EL (cell line): ENCODE results near the gene CYP24A1.

Experiments
- DNase-seq: peaks from one replicate; pipeline ENCODE4 v3.0.0-alpha.2; 2016

Gene CYP24A1

DNA sequence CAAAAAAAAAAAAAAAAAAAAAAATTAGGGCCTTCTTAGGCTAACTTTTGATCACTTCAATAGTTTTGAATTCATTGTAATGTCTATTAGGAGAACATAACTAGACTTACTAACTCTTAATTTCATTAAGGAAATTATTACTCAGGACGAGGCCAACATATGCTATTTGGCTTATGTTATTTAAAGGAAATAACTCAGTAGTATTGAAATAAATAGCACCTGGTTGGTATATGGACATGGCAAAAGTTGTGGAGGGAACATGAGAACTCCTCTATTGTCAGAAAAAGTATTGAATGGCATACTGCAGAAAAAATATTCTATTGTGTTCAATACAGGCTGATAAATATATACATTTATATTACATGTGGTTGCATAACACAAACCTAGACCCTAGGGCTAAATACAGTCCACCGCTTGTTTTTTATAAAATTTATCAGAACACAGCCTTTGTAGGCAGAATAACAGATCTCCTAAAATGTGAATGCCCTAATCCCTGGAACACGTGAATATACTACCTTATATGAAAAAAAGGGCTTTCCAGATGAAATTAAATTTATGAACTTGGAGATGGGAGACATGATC, 18.0 kb downstream of the CYP24A1 start:
- DNase-seq, result no peak

DNA sequence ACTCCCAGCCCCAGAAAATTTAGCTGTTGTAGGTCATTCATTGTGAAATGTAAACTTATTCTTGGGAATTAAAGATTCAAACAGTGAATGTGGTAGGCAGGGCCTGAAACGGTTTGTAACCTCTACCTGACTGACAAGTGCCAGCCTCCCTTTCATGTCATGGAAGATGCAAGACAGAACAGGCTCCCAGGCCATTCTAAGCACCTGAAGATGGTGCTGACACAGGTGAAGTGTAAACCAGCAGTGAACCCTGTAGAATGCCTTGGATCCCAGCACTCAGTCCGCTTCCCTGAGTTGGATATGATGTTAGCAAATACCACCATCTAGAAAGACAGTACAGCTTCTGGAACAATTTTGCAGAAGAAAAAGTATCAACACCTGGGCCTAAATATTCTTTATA, 19.3 kb downstream of the CYP24A1 start:
- no peak for DNase-seq

DNA sequence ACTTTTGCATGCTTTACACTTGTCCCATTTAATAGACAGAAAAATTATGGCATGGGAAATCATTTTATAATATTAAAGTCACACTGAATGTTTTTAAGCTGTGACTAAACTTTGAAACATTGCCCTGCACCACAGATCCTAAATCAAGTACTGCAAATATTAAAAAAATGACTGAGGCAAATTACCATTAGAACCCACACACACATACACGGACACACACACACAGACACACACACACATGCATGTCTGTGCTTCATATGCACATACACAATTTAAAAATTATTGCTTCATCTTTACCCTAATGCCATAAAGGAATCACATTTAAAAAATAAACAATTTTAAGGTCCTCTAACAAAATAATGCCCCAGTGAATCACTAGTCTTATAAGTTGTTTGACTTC, 19.9 kb downstream of the CYP24A1 start:
- no peak for DNase-seq

DNA sequence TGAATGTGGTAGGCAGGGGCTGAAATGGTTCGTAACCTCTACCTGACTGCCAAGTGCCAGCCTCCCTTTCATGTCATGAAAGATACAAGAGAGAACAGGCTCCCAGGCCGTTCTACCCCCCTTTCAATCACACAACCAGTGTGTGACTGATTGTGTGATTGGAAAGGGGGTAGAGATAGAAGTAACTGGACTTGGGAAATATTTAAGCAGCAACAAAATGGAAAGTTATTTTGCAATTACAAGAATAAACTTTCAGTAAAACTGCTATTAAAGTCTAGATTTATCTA, 20.8 kb downstream of the CYP24A1 start:
- no peak for DNase-seq

DNA sequence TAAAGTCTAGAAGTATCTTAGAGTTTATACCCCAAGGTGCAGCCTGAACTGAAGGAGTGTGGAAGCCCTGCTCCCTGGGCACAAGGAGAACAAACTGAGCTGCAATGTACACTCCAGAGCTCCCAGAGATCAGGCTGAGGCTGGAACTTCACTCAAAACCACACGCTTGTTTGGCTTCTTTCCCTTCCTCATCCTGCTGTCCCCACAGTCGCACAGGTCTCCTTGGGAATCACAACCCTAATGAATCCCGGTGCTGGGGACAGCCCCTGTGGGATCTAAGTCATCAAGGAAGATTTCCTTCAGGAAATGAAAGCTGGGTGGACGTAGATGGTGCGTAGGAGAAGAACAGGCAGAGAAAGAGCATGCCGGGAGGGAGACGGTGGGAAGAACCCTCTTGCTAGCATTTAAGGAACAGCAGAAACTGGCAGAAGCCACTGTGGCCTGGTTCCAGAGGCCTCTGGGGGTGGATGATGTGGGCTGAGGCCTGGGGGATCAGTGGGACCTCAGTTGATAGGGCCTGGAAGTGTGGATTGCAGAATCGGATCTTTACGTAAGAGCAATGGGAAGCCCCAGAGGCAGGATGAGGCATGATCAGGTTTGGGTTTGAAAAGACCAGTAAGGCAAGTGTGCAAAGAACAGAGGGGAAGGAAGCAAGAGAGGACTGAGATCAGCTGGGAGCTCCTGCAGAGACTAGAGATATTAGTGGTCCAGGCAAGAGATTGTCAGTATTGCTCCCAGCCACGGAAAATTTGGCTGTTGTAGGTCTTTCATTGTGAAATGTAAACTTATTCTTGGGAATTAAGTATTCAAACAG, 21.4 kb downstream of the CYP24A1 start:
- no peak for DNase-seq

DNA sequence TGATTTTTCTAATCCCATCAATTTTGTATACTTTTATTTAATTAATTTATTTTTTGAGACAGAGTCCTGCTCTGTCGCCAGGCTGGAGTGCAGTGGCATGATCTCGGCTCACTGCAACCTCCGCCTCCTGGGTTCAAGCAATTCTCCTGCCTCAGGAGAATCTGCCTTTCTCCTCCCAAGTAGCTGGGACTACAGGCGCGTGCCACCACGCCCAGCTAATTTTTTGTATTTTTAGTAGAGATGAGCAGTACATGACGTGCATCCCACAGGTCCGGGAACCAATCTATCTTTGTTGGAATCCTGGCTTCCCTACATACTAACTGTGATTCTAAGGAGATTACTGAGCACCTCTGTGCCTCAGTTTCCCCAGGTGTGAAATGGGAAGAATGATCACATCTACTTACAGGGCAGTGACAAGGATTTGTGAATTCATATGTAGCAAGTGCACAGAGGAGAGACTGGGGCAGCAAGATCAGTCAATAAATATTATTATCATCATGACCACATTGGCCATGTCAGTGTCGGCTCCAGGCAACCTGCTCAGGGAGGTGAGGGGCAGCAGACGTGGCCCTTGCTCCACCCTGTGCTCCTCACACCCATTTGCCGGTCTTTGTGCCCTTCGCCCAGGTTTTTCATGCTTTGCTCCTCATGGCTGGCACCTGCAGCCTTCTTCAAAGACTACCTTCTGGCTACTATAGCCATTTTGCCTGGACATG, 22.1 kb downstream of the CYP24A1 start:
- no peak for DNase-seq

DNA sequence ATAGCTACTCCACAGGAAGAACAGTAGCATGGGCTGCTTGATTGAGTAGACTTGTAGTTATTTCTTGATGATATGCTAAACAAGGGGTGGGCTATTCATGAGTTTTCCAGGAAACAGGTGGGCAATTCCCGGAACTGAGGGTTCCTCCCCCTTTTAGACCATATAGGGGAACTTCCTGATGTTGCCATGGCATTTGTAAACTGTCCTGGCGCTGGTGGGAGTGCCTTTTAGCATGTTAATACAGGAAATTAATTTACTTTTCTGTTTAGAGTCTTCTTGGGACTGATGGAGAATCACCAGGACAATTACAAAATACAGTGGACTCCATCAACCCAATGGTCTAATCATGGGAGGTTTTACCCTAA, 22.7 kb downstream of the CYP24A1 start:
- no peak for DNase-seq

DNA sequence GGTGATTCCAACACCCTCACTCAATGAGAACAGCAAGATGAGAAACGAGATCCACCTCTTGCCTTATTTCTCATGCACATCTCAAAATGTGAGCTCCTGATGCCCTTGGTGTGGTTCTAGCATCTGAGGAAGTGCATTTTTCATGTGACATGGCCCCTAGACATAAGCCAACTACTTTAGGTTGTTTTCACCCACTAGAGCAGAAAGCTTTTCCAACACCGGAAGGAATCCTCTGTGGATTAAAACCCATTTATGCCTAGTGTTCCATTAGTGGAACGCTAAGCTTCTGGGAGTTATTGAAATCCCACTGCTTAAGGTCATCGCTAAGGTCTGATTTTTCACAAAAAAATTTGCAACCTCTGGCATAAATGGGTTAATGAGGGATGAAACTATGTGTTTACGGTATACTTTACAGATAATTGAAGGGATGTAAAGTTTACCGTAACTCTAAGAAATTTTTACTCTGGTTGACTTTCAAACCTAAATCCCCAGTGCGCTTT, 24.0 kb downstream of the CYP24A1 start:
- no peak for DNase-seq

DNA sequence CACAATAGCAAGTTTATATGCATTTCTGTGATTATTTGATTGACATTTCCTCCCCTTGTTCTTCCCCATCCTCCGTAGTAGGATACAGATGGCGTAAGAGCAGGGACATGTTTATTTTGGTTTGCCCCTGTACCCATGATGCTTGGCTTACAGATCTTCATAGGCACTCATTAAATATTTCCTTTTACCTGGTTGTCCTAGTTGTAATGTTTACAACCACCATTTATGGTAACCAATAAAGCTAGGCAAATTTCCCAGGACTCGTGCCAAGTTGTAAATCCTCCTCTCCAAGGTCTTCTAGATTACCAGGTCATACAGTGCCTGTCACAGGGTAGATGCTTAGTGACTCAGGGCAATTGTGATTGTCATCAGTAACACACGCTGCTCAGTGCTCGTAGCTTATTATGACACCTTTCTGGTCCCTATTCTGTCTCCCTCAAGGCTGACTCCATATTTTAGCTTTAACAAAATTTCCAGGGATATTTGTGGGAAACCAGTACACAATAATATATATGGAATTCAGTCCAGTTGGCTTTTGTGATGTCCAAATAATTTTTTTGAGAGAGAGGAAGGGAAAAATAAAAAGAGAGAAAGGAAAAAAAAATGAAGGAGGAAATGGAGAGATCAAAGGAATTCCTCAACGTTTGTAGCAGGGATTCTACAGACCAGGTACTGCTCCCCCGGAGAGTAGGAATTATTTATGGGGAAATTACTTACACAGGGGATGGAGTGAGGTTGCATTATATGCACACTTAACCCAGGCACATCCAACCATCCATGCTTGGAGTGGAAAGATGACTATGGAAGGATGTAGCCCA, 24.6 kb downstream of the CYP24A1 start:
- no peak for DNase-seq

DNA sequence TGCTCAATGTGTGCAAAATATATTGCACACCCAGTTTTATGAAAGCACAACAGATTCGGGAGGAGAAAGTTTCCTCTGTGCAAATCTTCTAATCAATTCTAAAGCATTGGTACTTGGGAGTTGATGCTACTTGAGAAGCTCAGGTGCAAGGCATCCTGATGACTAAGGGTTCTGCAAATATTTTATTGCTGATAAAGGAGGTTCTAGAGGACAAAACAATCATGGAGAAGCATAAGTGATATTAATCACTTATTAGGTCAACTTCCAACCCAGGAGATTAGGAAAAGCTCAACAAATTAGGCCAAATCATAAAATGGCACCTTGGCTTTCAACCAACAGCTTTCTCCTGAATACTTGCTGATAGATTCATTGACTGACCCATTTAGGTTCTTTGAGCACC, 27.1 kb downstream of the CYP24A1 start:
- no peak for DNase-seq

DNA sequence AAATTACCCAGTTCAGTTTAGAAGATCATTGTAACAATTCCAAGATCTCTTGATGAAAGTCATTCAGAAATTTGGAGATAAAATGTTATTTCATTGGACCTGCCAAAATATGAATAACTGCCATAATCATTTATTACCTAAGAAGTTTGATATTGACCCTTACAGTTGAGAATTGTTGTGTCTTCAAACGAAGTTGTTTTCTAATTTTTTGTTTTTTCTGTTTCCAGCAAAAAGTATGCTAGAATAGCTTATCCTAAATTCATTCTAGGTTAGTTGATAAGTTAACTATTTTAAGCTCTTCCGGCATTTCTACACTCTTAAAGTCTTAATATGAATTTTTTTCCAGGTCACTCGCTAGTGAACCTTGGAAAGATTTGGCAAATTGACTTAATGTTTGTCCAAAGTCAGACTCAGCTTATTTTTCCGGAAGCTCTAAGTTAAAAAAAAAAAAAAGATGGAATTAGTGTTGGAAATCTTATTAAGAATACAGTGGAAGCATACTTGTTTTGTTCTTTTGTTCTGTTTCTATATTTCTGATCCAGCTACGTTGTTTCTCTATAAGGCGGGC, 28.9 kb downstream of the CYP24A1 start:
- no peak for DNase-seq

DNA sequence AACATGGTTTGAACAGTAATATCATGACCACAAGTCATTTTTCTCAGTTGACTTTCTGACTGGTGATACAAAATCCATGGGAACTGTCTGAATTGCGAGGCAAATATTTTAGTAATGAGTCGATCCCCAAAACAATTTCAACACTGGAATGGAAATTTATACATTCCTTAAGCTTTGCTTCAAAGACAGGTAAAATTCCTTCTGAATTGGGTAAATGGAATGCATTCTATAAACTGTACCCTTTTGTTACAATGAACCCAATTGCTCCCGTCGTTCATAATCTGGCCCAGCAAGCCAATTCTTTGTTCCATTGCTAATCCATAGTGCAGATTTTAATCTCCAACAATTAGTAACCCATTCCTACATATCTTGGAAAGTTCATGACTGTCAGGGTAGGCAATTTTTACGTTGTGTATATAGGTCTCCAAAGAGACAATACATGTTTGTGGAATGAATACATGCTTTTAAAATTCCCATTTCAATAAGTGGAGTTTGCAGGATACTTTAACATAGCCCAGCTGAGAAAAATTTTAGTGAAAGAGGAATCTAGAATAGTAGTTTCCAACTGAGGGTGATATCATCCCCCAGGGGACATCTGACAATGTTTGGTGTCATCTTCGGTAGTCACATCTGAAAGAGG, 32.7 kb downstream of the CYP24A1 start:
- peak; percentile 89 for DNase-seq

DNA sequence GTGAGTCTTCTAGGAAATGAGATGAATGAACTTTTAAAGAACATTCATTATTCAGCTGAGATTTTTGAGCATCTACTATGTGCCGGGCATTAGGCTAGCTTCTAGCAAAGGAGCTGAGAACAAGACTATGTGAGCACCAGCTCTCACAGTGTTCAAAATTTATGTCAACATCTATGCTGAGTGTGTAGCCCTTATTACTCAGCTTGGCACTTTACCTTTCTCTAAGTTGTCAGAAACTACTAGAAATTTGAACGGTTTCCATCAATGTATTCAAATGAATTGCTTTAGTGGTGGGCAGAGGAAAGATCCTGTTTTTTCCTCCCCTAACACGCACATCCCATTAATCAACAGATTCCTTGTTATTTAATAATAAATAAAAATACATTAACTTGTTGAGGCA, 33.3 kb downstream of the CYP24A1 start:
- DNase-seq, result no peak

DNA sequence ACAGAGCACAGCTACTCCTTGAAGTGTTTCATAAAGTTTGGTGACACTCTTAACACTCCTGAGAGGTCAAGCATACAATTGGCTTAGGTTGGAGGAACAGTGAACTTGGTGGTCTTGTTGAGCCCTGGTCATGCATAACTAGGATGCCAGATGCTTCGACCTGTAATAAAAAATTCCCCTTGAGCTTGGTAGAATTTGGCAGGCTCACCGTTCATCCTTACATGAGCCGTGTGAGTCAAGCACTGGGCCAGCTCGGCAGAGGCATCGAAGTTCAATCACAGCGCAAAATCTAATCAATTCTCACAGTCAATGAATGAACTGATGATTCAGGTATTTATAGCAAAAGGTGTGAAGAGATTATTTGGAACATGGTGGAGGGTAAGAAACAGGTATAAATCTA, 33.7 kb downstream of the CYP24A1 start:
- DNase-seq, result peak; percentile 25

DNA sequence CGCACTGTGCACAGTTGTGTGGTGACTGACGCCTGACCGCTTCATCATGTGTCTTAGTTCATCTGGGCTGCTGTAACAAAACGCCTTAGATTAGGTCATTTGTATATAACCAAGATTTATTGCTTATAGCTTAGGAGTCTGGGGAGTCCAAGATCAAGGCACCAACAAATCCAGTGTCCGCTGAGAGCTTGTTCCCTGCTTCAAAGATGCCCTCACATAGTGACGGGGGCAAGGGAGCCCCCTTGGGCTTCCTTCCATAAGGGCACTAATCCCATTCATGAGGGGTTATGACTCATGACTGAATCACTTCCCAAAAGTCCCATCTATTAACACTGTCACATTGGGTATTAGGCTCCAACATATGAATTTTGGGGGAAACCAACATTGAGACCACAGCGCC, 34.6 kb downstream of the CYP24A1 start:
- DNase-seq, result peak; percentile 29

DNA sequence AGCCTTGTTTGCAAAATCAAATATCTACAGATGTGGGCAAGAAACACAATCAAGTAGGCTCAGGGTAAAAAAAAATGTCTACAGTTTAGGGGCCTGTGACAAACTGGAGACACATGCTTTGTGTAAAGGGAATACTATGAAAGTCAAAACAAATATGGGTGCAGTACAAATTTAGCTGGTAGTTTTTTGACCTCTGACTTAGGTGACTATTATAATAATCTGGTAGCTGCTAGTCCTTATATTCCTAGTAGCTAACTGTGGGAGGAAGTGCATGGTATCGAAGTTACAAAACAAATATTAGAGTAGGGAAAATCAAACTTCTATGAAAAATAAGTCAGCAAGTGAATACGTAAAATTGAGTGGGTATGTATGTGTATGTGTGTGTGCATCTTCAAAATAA, 35.4 kb downstream of the CYP24A1 start:
- DNase-seq, result no peak

DNA sequence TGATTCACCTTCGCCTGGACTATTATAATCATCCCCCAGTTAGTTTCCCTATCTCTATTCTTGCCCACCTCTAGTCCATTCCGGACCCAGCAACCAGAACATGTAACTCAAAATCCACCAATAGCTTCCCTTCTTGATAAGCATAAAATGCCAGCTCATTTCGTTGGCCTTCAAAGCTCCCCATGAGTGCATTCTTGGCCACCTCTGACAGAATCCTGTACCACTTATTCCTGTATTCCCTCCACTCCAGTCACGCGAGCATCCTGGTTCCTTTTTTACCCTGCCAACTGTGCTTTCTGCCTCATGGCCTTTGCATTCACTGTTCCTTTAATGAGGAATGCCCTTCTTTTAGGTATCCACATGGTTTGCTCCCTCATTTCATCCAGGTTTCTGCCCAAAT, 36.7 kb downstream of the CYP24A1 start:
- peak; percentile 14 for DNase-seq

DNA sequence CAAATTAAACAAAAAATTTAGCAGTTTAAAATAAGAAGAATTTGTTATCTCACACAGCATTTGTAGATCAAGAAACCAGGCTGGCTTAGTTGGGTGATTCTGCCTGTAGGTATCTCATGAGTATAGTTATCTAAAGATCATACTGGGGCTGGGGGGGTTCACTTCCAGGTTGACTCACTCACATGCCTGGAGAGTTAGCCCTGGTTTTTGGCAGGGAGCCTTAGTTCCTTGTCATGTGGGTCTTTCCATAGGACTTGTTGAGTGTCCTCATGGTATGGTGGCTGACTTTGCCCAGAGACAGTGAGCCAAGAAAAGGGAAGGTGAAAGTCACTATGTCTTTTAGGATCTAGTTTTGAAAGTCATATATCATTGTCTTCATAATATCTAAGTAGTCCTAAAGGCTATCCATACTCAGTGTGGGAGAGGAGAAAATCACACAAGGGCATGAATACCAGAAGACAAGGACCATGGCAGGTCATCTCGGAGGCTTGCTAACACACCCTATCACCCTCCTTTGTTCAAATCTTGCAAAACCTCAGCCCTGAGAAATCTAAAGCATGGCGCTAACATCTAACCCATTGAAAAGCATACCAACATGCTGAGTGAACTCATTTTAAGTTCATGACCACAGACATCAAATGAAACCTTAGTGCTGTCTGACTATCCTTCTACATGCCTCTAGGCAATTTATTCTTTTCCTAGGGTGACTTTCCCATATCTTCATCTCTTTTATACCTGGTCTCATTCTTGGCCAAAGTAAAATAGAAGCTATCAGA, 39.2 kb downstream of the CYP24A1 start:
- peak; percentile 93 for DNase-seq

DNA sequence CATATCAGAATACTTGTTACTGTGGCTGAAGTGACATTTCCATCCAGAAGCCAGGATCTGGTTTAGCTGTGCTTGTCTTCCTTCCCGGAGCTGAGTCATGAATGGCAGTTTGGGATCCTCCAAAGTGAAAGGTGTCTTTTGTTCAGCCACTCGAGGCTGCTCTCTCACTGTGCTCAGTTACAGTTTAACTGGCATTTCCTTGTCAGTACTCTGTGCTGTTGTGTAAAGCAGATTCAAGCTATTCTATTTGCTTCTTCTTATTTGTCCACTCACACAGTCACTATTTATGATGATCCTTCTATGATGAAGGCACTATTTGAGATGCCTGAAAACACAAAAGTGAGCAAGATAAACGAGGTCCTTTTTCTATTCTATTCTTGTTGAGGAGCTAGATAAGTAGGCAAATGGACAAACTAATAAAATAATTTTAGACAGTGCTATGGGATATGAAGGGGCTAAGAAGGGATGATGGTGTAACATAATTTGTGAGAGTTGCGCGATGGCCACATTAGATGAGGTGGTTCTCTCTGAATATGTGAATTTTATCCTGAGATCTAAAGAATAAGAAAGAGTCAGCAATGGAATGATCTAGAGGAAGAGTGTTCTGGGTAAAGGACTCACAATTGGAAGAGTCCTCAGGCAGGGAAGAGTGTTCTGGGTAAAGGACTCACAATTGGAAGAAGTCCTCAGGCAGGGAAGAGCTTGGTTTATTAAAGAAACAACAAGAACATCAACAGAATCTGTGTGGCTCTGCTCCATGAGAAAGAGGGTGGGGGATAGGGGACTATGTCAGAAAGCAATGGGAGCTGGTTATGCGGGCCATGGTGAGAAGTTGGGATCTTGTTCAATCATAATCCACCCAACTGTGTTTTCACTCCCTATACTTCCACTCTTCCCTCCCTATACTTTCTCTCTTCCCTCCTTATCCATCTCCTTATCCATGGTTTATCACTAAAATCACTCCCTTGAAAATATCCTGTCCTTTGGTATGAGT, 40.1 kb downstream of the CYP24A1 start:
- DNase-seq, result peak; percentile 49
